Measurements from ENCODE around the gene SPOCK2.

Gene SPOCK2

DNA sequence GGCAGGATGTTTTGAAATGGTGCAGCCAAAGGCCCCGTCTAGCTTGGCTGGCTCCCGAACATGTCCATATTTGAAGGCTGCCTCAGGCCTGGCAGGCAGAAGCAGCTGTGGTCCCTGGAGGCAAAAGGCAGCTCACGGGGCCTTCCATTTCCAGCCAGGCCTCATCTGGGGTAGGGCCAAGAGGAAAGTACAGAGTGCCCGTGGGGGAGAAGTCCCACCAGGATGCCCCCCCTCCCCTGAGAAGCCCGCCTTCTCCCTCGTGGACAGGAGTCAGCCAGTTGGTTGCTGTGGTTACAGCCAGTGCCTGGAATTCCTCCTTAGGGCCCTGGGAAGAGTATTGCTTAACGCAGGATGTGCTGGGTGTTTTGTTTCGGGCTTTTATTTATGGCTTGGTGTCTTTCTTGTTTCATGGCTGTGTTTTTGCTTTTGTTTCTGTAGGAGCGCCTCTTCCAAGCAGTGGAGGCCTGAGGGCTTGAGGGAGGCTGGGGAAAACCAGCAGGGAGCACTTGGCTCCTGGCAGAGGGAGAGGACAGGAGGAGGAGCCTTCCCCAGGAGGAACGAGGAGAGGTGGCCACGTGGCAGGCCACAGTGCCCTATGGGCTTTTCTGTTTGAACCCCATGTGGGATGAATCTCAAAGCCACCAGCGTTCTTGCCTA, 78.8 kb downstream of the SPOCK2 start:
- DNase-seq (ENCODE audit: low spot score), result peak; percentile 93

- DNase-seq (ENCODE audit: low spot score), result no peak
Measured at GRCh38 chr10:72009051-72009424, 79.3 kb downstream of the SPOCK2 start.
